SK-MEL-5 (cell line): ENCODE data around the gene DROSHA. TPM values are rescaled to one million over a fixed set of nuclear protein-coding genes. Genes with fewer than 3 reads are reported as not detected.
A peak's percentile ranks its signal among the peaks of the same experiment; 100 is the strongest.
"Not testable (repeated sequence)": the region's sequence is repeated elsewhere in the genome, so short reads cannot be mapped to it uniquely, and the experiment has no call there.

ENCODE experiments used
- DNase-seq: peaks from one replicate; pipeline ENCODE4 v3.0.0-alpha.2; 2016; ENCODE audit warnings: low read depth, low spot score
- in situ Hi-C: cut with HindIII; loops from 2 replicates; pipeline ENCODE4 v1.10.0; 2016; ENCODE audit warnings: low sequenced_read_pairs, high pct_unique_total_duplicates, low pct_unique_long_range_greater_than_20kb
- polyA plus RNA-seq, 2 experiments: library from polyadenylated mRNA; depleted of rRNA; stranded (reverse); fragments of >200 nt; gene quantifications; 2 replicates each; pipeline ENCODE4 v1.2.3, GENCODE V29; 2015
- total RNA-seq: library from RNA; depleted of rRNA; stranded (reverse); fragments of >200 nt; shearing (Covaris generic); gene quantifications from 2 replicates; pipeline ENCODE4 v1.2.3, GENCODE V29; 2014; rRNA removed

Gene DROSHA
- 57.4 and 74.9 TPM in 2 replicates for total RNA-seq
- 60.6 and 87.4 TPM in 2 replicates for polyA plus RNA-seq (2015; cell fraction: cytosol; rRNA removed)
- 226 and 227 TPM in 2 replicates for polyA plus RNA-seq (2015; cell fraction: nucleus; rRNA removed)

GRCh38 chr5:31531888-31532547 lies at the start of gene DROSHA, which contains the start of gene C5orf22:
DROSHA (minus strand) TSS chr5:31532093; CDS start chr5:31529059, 3,034 bp downstream.
C5orf22 (plus strand) TSS chr5:31532301; CDS start chr5:31532393, 92 bp downstream.
- DNase-seq: peak; percentile 99
- in situ Hi-C loops: no loop called here

- in situ Hi-C loops: no loop called here
- DNase-seq: no peak
Measured at GRCh38 chr5:31579558-31579957, 47.7 kb upstream of the DROSHA start.

GRCh38 chr5:31577438-31577837 lies 45.5 kb upstream of the DROSHA start:
- in situ Hi-C loops: no loop called here
- DNase-seq: no peak

- DNase-seq: no peak
- in situ Hi-C loops: no loop called here
Measured at GRCh38 chr5:31574772-31575171, 42.9 kb upstream of the DROSHA start.

- in situ Hi-C loops: no loop called here
- no peak for DNase-seq
Measured at GRCh38 chr5:31573494-31574142, 41.7 kb upstream of the DROSHA start.

- DNase-seq: no peak
- in situ Hi-C loops: no loop called here
Measured at GRCh38 chr5:31569068-31569467, 37.2 kb upstream of the DROSHA start.

- DNase-seq: no peak
- in situ Hi-C loops: no loop called here
Measured at GRCh38 chr5:31568302-31568835, 36.5 kb upstream of the DROSHA start.

GRCh38 chr5:31566362-31566761 lies 34.5 kb upstream of the DROSHA start:
- in situ Hi-C loops, DNase-seq: not testable (repeated sequence)

- in situ Hi-C loops: no loop called here
- no peak for DNase-seq
Measured at GRCh38 chr5:31563216-31563615, 31.3 kb upstream of the DROSHA start.

GRCh38 chr5:31561946-31562345 lies 30.1 kb upstream of the DROSHA start:
- in situ Hi-C loops: no loop called here
- DNase-seq: no peak

GRCh38 chr5:31559942-31560341 lies 28.0 kb upstream of the DROSHA start:
- DNase-seq: no peak
- in situ Hi-C loops: no loop called here

GRCh38 chr5:31556461-31556860 lies 24.6 kb upstream of the DROSHA start:
- in situ Hi-C loops: no loop called here
- no peak for DNase-seq

GRCh38 chr5:31554552-31554951 lies 22.7 kb upstream of the DROSHA start:
- in situ Hi-C loops: no loop called here
- DNase-seq: no peak

GRCh38 chr5:31553863-31554262 lies 22.0 kb upstream of the DROSHA start:
- DNase-seq: no peak
- in situ Hi-C loops: no loop called here

- DNase-seq: no peak
- in situ Hi-C loops: no loop called here
Measured at GRCh38 chr5:31551878-31552277, 20.0 kb upstream of the DROSHA start.

GRCh38 chr5:31549114-31549513 lies 17.2 kb upstream of the DROSHA start:
- in situ Hi-C loops, DNase-seq: not testable (repeated sequence)

- DNase-seq: peak; percentile 97
- in situ Hi-C loops: no loop called here
Measured at GRCh38 chr5:31537851-31538250, 6.0 kb upstream of the DROSHA start.

GRCh38 chr5:31537349-31537748 lies 5.5 kb upstream of the DROSHA start:
- in situ Hi-C loops: no loop called here
- no peak for DNase-seq

- in situ Hi-C loops: no loop called here
- no peak for DNase-seq
Measured at GRCh38 chr5:31536873-31537272, 5.0 kb upstream of the DROSHA start.
